GM12864 (cell line): Measurements from ENCODE around the gene PIGQ.

ENCODE experiments used
- DNase-seq: peaks from one replicate; pipeline ENCODE4 v3.0.0-alpha.2; 2011; ENCODE audit warnings: low read depth
- H3K4me3 ChIP-seq: 2 replicates; pipeline ENCODE4 v1.5.1; 2011; ENCODE audit warnings: mild to moderate bottlenecking, low read depth, low read length, control low read depth
- TF ChIP-seq, protein P1 (sequence below): IDR thresholded peaks from 2 replicates; pipeline ENCODE4 v1.5.1; 2011; ENCODE audit warnings: low read depth, mild to moderate bottlenecking, moderate library complexity, low read length, control low read depth, inconsistent platforms; ENCODE audit errors: missing control alignments

Gene PIGQ

DNA sequence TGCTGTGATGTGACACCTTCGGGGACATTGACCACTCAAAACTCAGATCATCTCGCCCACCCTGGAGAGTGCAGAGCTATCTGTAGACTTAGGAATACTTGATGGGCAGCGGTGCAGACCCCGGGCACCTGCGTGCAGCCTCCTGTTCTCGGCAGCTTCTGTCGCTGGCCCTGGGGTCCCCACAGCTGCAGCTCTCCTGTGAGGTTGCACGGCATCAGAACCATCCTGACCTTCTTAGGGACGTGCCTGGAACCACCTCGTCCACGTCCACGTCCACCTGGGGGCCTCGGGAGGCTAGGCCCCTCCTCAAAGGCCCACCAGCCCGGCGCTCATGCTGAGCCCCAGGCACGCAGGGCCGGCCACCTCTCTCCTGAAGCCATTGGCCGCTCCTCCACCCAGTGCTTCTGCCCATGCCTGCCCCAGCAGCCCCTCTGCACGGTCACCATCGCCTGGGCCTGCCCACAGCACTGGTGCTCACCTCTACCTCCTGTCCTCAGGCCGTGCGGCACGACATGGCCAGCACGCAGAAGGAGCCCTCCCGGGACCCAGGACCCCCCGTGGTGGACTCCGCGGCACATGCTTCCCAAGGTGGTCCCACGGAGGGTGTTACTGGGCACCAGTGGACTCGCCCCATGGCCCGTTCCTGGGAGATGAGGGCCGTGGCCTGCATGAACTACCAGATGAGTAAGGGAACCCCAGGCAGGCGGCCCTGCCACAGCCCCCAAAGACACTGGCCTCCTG is 58.7 kb downstream of the PIGQ start:
- TF ChIP-seq, protein P1, sequence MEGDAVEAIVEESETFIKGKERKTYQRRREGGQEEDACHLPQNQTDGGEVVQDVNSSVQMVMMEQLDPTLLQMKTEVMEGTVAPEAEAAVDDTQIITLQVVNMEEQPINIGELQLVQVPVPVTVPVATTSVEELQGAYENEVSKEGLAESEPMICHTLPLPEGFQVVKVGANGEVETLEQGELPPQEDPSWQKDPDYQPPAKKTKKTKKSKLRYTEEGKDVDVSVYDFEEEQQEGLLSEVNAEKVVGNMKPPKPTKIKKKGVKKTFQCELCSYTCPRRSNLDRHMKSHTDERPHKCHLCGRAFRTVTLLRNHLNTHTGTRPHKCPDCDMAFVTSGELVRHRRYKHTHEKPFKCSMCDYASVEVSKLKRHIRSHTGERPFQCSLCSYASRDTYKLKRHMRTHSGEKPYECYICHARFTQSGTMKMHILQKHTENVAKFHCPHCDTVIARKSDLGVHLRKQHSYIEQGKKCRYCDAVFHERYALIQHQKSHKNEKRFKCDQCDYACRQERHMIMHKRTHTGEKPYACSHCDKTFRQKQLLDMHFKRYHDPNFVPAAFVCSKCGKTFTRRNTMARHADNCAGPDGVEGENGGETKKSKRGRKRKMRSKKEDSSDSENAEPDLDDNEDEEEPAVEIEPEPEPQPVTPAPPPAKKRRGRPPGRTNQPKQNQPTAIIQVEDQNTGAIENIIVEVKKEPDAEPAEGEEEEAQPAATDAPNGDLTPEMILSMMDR = no peak
- no peak for DNase-seq
- H3K4me3 ChIP-seq = no peak overlapping the region

DNA sequence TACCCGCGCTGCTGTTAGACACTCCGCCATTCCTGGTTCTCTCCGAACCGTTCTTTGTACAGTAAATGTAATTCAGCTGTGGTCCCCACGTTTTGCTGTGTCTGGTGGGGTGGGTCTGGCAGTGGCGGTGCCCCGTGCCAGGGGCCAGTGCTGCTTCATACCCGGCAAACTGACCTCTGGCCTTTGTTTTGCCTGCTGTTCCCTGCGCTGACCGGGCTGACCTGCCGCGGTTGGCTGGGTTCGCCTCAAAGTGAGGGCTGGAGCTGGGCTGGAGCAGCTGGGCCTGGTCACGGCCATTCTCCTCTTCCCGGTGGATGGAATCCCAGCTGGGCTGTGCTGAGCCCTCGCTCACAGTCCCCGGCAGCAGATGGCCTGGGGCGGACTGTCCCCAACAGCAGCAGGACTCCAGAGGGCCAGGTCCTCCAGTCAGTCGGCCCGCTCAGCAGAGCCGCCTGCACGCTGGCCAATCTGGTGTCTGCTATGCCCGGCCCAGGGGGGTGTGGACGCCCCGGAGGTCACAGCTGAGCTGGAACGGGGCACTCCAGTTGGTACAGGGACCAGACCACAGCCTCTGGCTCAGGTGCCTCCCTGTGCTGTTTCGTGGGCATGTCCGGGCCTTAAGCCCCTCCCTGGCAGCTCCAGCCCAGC is 59.5 kb downstream of the PIGQ start:
- TF ChIP-seq, protein P1 = no peak
- H3K4me3 ChIP-seq = no peak overlapping the region
- no peak for DNase-seq

DNA sequence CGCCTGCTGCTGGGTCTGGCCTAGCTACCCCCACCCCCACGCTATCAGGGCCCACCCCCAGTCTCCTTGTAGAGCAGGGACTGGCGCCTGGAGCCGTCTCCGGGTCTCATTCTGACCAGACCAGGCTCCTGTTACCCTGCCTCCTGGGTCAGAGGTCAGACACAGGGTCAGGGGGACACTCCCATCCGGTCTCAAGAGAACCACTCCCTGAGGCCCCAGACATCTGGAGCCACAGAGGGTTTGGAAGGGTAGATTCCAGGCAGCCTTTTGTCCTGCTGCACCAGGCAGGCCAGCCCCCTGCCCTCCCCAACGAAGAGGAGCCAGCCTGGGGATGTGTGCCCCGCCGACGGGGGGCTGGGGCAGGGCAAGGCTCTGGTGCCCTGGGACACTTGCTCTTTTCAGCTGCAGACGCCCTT is 60.1 kb downstream of the PIGQ start:
- no peak overlapping the region for H3K4me3 ChIP-seq
- no peak for DNase-seq
- TF ChIP-seq, protein P1 = no peak

DNA sequence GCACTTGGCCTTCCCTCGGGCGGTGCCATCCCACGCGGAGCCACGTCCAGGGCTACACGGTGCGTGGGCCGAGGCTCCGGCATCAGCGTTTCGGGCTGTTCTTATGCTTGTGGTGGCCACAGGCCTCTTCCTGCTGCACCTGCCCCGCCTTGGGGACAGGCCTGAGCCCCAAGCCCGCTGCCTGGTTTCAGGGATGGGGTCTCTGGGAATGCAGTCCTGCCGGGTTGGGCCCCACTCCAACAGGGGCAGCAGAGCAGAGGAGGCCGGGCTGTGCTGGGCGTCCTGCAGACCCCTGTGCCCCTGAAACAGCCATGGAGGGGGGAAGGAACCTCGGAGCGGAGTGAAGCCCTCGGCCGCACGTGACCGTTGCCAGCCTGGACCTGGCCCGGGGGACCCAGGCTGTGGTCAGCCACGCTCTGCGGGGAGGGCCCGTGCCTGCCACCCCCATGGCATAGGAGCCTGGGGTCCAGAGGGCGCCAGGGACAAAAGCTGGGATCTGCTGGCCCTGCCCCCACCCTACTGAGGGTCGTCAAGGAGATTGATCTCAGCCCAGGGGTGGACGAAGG is 60.6 kb downstream of the PIGQ start:
- TF ChIP-seq, protein P1 = no peak
- no peak for DNase-seq
- no peak overlapping the region for H3K4me3 ChIP-seq

DNA sequence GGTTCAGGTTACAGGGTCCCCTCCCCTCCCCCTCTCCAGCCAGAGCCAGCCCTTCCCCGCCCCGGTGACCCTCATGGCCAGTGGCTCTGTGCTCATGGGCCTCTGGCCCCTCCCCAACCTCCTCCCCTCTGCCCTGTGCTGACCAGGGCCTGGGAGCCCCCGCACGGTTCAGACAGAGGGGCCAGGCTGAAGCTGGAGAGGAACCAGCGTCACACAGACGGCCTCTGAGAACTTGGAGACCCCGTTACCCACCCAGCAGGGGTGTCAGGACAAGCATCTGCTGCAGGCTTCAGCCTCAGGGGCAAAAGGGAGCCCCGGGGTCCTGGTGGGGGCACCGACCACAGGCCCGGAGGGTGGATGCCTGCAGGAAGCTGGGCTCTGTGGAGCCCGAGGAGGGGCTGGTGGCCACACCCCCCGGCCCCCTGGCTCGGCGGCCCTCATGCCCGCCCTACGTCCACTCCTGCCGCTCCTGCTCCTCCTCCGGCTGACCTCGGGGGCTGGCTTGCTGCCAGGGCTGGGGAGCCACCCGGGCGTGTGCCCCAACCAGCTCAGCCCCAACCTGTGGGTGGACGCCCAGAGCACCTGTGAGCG is 61.1 kb downstream of the PIGQ start, which contains the start of gene WFIKKN1:
TSS of gene WFIKKN1 (plus strand) at position 171 of the 591 bp plus-strand sequence. CDS start at position 440, 269 bp downstream.
- TF ChIP-seq, protein P1 = no peak
- no peak within 1 kb of the TSS for H3K4me3 ChIP-seq
- no peak for DNase-seq

DNA sequence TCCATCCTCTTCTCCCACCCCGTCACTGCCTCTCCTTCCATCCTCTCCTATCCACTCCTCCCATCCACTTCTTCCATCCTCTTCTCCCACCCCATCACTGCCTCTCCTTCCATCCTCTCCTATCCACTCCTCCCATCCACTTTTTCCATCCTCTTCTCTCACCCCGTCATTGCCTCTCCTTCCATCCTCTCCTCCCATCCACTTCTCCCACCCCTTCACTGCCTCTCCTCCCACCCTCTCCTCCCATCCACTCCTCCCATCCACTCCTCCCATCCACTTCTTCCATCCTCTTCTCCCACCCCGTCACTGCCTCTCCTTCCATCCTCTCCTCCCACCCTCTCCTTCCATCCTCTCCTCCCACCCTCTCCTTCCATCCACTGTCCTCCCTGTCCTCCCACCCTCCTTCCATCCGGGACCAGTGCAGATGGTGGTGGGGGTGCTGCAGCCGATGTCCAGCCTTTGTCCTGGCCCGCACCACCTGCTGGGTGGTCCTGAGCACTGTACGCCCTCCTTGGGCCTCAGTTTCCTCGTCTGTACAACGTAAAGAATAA is 62.1 kb downstream of the PIGQ start:
- no peak overlapping the region for H3K4me3 ChIP-seq
- no peak for DNase-seq
- TF ChIP-seq, protein P1 = no peak
